Pancreas (tissue), 10 donors: ENCODE data around the gene ECHDC3. TPM values are rescaled to one million over a fixed set of nuclear protein-coding genes. Genes with fewer than 3 reads are reported as not detected.

ENCODE experiments used
- ATAC-seq, 4 donors: fragments of 200-7000 bp; cut with Tn5 transposase; one replicate each; pipeline versions ENCODE4 v1.8.0 to v1.9.1; 2020; ENCODE audit warnings: mild to moderate bottlenecking in 4 of 4, moderate library complexity in 4 of 4
- DNase-seq, 6 donors: peaks; one replicate each; pipeline ENCODE4 v3.0.0-alpha.2; 2020
- FAIRE-seq: peaks from 2 replicates; lab custom pipeline; 2012; peaks lifted over from hg19 to GRCh38; lab: Jason Lieb, UNC
- H3K27ac ChIP-seq, 4 donors: fragments of 200-600 bp; sonication (generic); 1 replicate in 3 of 4; 2 replicates in 1 of 4; pipeline versions ENCODE4 v1.5.0 to v1.8.0; 2020
- H3K27me3 ChIP-seq, 4 donors: fragments of 200-600 bp; one replicate each; pipeline ENCODE4 v1.8.0; 2021
- H3K36me3 ChIP-seq, 3 donors: fragments of 200-600 bp; sonication (generic) in 1 of 3; one replicate each; pipeline versions ENCODE4 v1.5.0 to v1.8.0; 2020 to 2021
- H3K4me1 ChIP-seq, 3 donors: fragments of 200-600 bp; one replicate each; pipeline ENCODE4 v1.8.0; 2021
- H3K4me3 ChIP-seq, 4 donors: fragments of 200-600 bp; sonication (generic) in 2 of 4; one replicate each; pipeline versions ENCODE4 v1.5.0 to v1.8.0; 2020 to 2021
- H3K9me3 ChIP-seq, 4 donors: fragments of 200-600 bp; one replicate each; pipeline ENCODE4 v1.8.0; 2021
- CTCF ChIP-seq, 4 donors: fragments of 200-600 bp; sonication (generic) in 3 of 4; IDR thresholded peaks; one replicate each; pipeline versions ENCODE4 v1.5.0 to v1.8.0; 2021; ENCODE audit warnings: antibody characterized with exemption in 4 of 4
- WGBS, 2 donors: extraction: QIAGEN DNeasy Blood & Tissue Kit; methylation state at CpG; one replicate each; pipeline ENCODE4 v1.1.7; 2013; 5-methylcytosine and 5-hydroxymethylcytosine counted together
- intact Hi-C, 3 donors: fragments of 100-400 bp; cut with DNase I; formaldehyde crosslinking; loops; one replicate each; pipeline versions ENCODE4 v1.11.1 to v1.14.2; 2022
- polyA plus RNA-seq, 2 donors: library from polyadenylated mRNA; stranded (reverse); fragments of 200-250 nt; gene quantifications; one replicate each; pipeline ENCODE4 v1.2.3, GENCODE V29; 2013
- total RNA-seq, 6 donors: library from RNA; stranded (reverse); fragmentation: NEBNext Ultra II Directional in 4 of 6; extraction: Animal tissue kit (Norgen Biotek cat#: 25700) in 4 of 6; gene quantifications; one replicate each; pipeline versions ENCODE4 v1.2.1 to v1.2.4, GENCODE V29; 2021 to 2023
- donor health status: healthy with polysubstance abuse.
- donor health status: DM: no; HTN: no; CAD: no; lungs with moderate emphysema.
- donor health status: DM: no; HTN: no; CAD: no.
- donor health status: control.
- donor health status: control.
- donor health status: Bipolar disorder and iron deficiency.
- donor health status: DM: yes; HTN: yes; CAD: no.
- donor health status: DM: no; HTN: no; CAD: no.
- donor health status: DM: no; HTN: no; CAD: no.
- donor health status: DM: yes; HTN: yes; CAD: no.

ECHDC3 gene
- total and polyA plus RNA-seq, 8 donors: 9.7 to 19.6 (median 16.6) TPM

DNA sequence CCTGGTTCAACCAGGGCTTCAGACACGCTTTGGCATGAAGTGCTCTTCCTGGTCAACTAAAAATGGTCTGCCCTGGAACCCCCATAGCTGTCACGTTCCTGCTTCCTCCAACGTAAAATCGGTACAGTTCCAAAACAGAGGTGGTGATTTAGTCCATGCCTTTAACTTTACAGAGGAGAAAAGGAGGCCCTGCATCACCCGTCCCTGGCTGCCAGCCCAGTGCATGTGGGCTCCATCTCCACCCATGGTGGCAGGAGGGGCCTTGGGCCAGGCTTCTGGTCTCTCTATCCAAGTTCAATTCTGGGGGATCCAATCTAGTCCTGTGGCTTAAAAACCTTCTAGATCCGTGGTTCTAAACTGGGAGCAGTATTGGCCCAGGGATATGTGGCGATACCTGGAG, 18.7 kb downstream of the ECHDC3 start:
- no peak for ATAC-seq
- WGBS, 2 donors: 79 to 80% methylated on average over 7 of the region's 7 CpGs
- intact Hi-C loops: loop anchor here in 2 of 3 donors (5.0 to 10.0 kb wide), 2 partner anchors 246 to 249 kb away; no protein-coding TSS in a partner anchor
- H3K27ac ChIP-seq: no peak overlapping the region
- peaks cover 18 to 20% (median 19%) of the 10 kb centered on the region in 3 donors for H3K4me1 ChIP-seq
- H3K4me3 ChIP-seq: no peak overlapping the region
- no peaks in the 10 kb centered on the region for H3K9me3 ChIP-seq
- DNase-seq: no peak
- no peak for FAIRE-seq
- TF ChIP-seq CTCF (IDR thresholded peaks at IDR 0.05): no peak
- H3K36me3 ChIP-seq: peaks cover 0 to 9% (median under 1%) of the 10 kb centered on the region in 3 donors
- no peaks in the 10 kb centered on the region for H3K27me3 ChIP-seq

DNA sequence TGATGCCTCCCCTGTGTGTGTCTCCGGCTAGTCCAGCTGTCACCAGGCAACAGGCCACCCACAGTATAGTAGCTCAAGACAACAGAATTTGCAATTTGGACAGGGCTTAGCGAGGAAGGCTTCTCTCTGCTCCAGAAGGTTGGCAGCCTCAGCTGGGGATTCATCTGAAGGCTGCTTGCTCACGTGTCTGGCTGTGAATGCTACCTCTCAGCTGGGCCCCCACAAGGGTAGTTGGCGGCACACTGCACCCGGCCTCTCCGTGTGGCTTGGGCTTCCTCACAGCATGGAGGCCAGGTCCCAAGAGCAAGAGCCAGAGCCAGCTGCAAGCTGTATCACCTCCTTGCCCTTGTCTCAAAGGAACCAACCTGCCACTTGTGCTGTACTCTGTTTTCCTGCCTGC, 19.2 kb downstream of the ECHDC3 start:
- no peak for TF ChIP-seq CTCF (IDR thresholded peaks at IDR 0.05)
- DNase-seq: no peak

DNA sequence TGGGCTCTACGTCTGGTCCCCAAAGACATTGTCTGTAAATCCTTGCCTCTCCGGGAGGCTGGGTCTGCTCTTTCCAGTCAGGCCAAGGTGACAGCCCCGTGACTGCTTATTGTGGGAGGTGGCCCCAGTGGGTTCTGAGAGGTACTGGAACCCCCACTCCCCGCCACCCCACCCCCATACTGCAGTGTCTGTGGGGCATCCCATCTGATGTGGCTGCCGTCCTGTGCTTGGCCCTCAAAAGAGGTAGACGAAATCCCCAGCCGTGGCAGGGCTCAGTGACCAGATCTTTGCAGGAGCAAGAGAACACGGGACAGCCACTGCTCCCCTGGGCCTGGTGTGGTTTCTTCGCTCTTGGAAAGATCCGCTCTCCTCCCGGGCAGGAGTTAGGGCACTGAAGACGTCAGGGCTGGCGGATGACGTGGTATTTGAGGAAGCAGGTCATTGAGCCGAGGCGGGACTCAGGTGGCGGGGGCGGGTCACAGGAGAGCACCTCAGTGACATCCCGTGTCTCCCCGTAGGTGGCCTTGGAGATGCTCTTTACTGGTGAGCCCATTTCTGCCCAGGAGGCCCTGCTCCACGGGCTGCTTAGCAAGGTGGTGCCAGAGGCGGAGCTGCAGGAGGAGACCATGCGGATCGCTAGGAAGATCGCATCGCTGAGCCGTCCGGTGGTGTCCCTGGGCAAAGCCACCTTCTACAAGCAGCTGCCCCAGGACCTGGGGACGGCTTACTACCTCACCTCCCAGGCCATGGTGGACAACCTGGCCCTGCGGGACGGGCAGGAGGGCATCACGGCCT, 20.7 kb downstream of the ECHDC3 start:
- Histone ChIP-seq H3K9me3 (no peaks in the 10 kb centered on the region), H3K27ac (no peak overlapping the region), H3K36me3 (peaks cover 0 to 5% (median 0%) of the 10 kb centered on the region in 3 donors), H3K4me3 (no peak overlapping the region), H3K4me1 (peaks cover 5 to 9% (median 9%) of the 10 kb centered on the region in 3 donors), H3K27me3 (no peaks in the 10 kb centered on the region)
- no peak for FAIRE-seq
- intact Hi-C loops: loop anchor here in 2 of 3 donors (5.0 to 10.0 kb wide), 2 partner anchors 248 to 251 kb away; no protein-coding TSS in a partner anchor
- 90 to 91% methylated on average over 32 of the region's 32 CpGs for WGBS, 2 donors
- no peak for ATAC-seq
- TF ChIP-seq CTCF (IDR thresholded peaks at IDR 0.05): no peak
- peak in 1 of 6 donors; percentile 63 for DNase-seq

More for the DNA sequence above, 19.2 kb downstream of the ECHDC3 start:
- Histone ChIP-seq H3K36me3 (peaks cover 0 to 5% (median 0%) of the 10 kb centered on the region in 3 donors), H3K9me3 (no peaks in the 10 kb centered on the region), H3K27me3 (no peaks in the 10 kb centered on the region), H3K4me3 (no peak overlapping the region), H3K4me1 (peaks cover 18 to 20% (median 19%) of the 10 kb centered on the region in 3 donors), H3K27ac (no peak overlapping the region)
- ATAC-seq (no peak), FAIRE-seq (no peak)
- 93 to 97% methylated on average over 6 of the region's 6 CpGs for WGBS, 2 donors
- intact Hi-C loops: loop anchor here in 2 of 3 donors (5.0 to 10.0 kb wide), 2 partner anchors 247 to 249 kb away; no protein-coding TSS in a partner anchor

- Histone ChIP-seq H3K9me3 (no peaks in the 10 kb centered on the region), H3K4me3 (no peak overlapping the region), H3K4me1 (peaks cover 1 to 3% (median 3%) of the 10 kb centered on the region in 3 donors), H3K27ac (no peak overlapping the region), H3K27me3 (no peaks in the 10 kb centered on the region), H3K36me3 (peaks cover 0 to 5% (median 0%) of the 10 kb centered on the region in 3 donors)
- FAIRE-seq (no peak), DNase-seq (no peak), ATAC-seq (no peak)
- 82 to 83% methylated on average over 8 of the region's 8 CpGs for WGBS, 2 donors
- no peak for TF ChIP-seq CTCF (IDR thresholded peaks at IDR 0.05)
- intact Hi-C loops: loop anchor here in 2 of 3 donors (5.0 to 10.0 kb wide), 2 partner anchors 249 to 251 kb away; no protein-coding TSS in a partner anchor
Observed at GRCh38 chr10:11763501-11763861, 21.3 kb downstream of the ECHDC3 start.
